ENCODE data around the gene BTD. TPM values are rescaled to one million over a fixed set of nuclear protein-coding genes. Genes with fewer than 3 reads are reported as not detected.

Gene BTD
- total and polyA plus RNA-seq, 2 experiments from 2014 or later, result 17.8 to 20.0 TPM

DNA sequence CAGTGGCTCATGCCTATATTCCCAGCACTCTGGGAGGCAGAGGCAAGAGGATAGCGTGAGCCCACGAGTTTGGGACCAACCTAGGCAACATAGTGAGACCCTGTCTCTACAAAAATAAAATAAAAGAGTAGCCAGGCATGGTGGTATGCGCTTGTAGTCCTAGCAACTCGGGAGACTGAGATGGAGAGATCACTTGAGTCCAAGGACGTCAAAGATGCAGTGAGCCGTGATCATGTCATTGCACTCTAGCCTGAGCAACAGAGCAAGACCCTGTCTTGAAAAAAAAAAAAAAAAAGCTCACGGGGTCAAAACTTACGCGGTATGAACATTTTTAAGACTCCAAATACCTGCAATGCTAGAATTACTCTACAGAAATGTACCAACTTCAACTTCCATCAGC lies 43.0 kb upstream of the BTD start:
- Histone ChIP-seq H3K4me2 (no peak overlapping the region), H3K36me3 (ENCODE audit: insufficient read depth) (peaks cover 10% of the 10 kb centered on the region), H4K20me1 (replicated peaks; ENCODE audit: insufficient read depth) (no peaks in the 10 kb centered on the region; the same call in none of the 2 replicates), H3K27me3 (ENCODE audit: insufficient read depth) (no peaks in the 10 kb centered on the region), H3K27ac (ENCODE audit: low read depth) (no peak overlapping the region), H3K79me2 (replicated peaks; ENCODE audit: insufficient read depth) (no peaks in the 10 kb centered on the region; the same call in 1 of the 2 replicates), H3F3A (replicated peaks; ENCODE audit: low read depth) (no peaks in the 10 kb centered on the region; the same call in 1 of the 2 replicates), H2AFZ (no peak overlapping the region), H3K4me1 (ENCODE audit: insufficient read depth) (no peaks in the 10 kb centered on the region), H3K4me3 (no peak overlapping the region), H3K9me2 (ENCODE audit: insufficient read depth) (no peaks in the 10 kb centered on the region; the same call in 1 of the 2 replicates)
- H3K9me3 Mint-ChIP-seq, result no peaks in the 10 kb centered on the region
- H3K27me3 Mint-ChIP-seq (ENCODE audit: insufficient read depth, low read depth, poor library complexity), result no peaks in the 10 kb centered on the region
- peaks cover 2% of the 10 kb centered on the region; the same call in 1 of the 3 replicates for H3K4me1 Mint-ChIP-seq
- TF ChIP-seq EZH2phosphoT487 (IDR thresholded peaks at IDR 0.05; ENCODE audit: unreplicated experiment) (no peak), ZNF114 (CRISPR knock-in tag; IDR thresholded peaks at IDR 0.05) (no peak), ZNF331 (CRISPR knock-in tag; IDR thresholded peaks at IDR 0.05; ENCODE audit: low read depth) (no peak), NANOG (IDR thresholded peaks at IDR 0.05; ENCODE audit: borderline replicate concordance) (no peak), CREB1 (CRISPR knock-in tag; IDR thresholded peaks at IDR 0.05; ENCODE audit: low read depth) (no peak), POLR2AphosphoS5 (IDR thresholded peaks at IDR 0.05; ENCODE audit: low read depth) (no peak)
- TF ChIP-seq, protein P1, sequence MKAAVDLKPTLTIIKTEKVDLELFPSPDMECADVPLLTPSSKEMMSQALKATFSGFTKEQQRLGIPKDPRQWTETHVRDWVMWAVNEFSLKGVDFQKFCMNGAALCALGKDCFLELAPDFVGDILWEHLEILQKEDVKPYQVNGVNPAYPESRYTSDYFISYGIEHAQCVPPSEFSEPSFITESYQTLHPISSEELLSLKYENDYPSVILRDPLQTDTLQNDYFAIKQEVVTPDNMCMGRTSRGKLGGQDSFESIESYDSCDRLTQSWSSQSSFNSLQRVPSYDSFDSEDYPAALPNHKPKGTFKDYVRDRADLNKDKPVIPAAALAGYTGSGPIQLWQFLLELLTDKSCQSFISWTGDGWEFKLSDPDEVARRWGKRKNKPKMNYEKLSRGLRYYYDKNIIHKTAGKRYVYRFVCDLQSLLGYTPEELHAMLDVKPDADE (IDR thresholded peaks at IDR 0.05), result no peak
- TF ChIP-seq, protein P2, sequence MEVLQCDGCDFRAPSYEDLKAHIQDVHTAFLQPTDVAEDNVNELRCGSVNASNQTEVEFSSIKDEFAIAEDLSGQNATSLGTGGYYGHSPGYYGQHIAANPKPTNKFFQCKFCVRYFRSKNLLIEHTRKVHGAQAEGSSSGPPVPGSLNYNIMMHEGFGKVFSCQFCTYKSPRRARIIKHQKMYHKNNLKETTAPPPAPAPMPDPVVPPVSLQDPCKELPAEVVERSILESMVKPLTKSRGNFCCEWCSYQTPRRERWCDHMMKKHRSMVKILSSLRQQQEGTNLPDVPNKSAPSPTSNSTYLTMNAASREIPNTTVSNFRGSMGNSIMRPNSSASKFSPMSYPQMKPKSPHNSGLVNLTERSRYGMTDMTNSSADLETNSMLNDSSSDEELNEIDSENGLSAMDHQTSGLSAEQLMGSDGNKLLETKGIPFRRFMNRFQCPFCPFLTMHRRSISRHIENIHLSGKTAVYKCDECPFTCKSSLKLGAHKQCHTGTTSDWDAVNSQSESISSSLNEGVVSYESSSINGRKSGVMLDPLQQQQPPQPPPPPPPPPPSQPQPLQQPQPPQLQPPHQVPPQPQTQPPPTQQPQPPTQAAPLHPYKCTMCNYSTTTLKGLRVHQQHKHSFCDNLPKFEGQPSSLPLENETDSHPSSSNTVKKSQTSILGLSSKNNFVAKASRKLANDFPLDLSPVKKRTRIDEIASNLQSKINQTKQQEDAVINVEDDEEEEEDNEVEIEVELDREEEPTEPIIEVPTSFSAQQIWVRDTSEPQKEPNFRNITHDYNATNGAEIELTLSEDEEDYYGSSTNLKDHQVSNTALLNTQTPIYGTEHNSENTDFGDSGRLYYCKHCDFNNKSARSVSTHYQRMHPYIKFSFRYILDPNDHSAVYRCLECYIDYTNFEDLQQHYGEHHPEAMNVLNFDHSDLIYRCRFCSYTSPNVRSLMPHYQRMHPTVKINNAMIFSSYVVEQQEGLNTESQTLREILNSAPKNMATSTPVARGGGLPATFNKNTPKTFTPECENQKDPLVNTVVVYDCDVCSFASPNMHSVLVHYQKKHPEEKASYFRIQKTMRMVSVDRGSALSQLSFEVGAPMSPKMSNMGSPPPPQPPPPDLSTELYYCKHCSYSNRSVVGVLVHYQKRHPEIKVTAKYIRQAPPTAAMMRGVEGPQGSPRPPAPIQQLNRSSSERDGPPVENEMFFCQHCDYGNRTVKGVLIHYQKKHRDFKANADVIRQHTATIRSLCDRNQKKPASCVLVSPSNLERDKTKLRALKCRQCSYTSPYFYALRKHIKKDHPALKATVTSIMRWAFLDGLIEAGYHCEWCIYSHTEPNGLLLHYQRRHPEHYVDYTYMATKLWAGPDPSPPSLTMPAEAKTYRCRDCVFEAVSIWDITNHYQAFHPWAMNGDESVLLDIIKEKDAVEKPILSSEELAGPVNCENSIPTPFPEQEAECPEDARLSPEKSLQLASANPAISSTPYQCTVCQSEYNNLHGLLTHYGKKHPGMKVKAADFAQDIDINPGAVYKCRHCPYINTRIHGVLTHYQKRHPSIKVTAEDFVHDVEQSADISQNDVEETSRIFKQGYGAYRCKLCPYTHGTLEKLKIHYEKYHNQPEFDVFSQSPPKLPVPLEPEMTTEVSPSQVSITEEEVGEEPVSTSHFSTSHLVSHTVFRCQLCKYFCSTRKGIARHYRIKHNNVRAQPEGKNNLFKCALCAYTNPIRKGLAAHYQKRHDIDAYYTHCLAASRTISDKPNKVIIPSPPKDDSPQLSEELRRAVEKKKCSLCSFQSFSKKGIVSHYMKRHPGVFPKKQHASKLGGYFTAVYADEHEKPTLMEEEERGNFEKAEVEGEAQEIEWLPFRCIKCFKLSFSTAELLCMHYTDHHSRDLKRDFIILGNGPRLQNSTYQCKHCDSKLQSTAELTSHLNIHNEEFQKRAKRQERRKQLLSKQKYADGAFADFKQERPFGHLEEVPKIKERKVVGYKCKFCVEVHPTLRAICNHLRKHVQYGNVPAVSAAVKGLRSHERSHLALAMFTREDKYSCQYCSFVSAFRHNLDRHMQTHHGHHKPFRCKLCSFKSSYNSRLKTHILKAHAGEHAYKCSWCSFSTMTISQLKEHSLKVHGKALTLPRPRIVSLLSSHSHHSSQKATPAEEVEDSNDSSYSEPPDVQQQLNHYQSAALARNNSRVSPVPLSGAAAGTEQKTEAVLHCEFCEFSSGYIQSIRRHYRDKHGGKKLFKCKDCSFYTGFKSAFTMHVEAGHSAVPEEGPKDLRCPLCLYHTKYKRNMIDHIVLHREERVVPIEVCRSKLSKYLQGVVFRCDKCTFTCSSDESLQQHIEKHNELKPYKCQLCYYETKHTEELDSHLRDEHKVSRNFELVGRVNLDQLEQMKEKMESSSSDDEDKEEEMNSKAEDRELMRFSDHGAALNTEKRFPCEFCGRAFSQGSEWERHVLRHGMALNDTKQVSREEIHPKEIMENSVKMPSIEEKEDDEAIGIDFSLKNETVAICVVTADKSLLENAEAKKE (CRISPR knock-in tag; IDR thresholded peaks at IDR 0.05), result no peak
- TF ChIP-seq, protein P3, sequence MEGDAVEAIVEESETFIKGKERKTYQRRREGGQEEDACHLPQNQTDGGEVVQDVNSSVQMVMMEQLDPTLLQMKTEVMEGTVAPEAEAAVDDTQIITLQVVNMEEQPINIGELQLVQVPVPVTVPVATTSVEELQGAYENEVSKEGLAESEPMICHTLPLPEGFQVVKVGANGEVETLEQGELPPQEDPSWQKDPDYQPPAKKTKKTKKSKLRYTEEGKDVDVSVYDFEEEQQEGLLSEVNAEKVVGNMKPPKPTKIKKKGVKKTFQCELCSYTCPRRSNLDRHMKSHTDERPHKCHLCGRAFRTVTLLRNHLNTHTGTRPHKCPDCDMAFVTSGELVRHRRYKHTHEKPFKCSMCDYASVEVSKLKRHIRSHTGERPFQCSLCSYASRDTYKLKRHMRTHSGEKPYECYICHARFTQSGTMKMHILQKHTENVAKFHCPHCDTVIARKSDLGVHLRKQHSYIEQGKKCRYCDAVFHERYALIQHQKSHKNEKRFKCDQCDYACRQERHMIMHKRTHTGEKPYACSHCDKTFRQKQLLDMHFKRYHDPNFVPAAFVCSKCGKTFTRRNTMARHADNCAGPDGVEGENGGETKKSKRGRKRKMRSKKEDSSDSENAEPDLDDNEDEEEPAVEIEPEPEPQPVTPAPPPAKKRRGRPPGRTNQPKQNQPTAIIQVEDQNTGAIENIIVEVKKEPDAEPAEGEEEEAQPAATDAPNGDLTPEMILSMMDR (conservative IDR thresholded peaks at IDR 0.05; ENCODE audit: low read depth in 2 of 2), result no peak
- ATAC-seq (no peak), DNase-seq (ENCODE audit: low spot score) (no peak)
- H3K4me3 Mint-ChIP-seq, result no peak overlapping the region
- H3K36me3 Mint-ChIP-seq (ENCODE audit: low read depth), result peaks cover 31% of the 10 kb centered on the region
- H3K27ac Mint-ChIP-seq, result no peak overlapping the region
